RWPE1 (cell line): Measurements from ENCODE around the gene NEB.
A peak's percentile ranks its signal among the peaks of the same experiment; 100 is the strongest.
"Not testable (repeated sequence)": the region's sequence is repeated elsewhere in the genome, so short reads cannot be mapped to it uniquely, and the experiment has no call there.

ENCODE experiments used
- CTCF ChIA-PET: fragments of 350-600 bp; sonication (Branson Sonifier 250); formaldehyde crosslinking; extraction: SDS; loops from one replicate; lab custom pipeline; 2021; lab: Yijun Ruan, JAX
- POLR2A ChIA-PET: fragments of 400-600 bp; formaldehyde crosslinking; extraction: SDS; loops from one replicate; lab custom pipeline; 2020; ENCODE audit warnings: antibody characterized with exemption; ENCODE audit not compliant: low non-redundant PET; lab: Yijun Ruan, JAX
- DNase-seq: peaks from one replicate; pipeline ENCODE4 v3.0.0; 2012; ENCODE audit warnings: low spot score
- H3K27ac ChIP-seq: fragments of 450-650 bp; 2 replicates; pipeline ENCODE4 v1.5.1; 2017
- TF ChIP-seq, protein P1 (sequence below): fragments of 450-650 bp; conservative IDR thresholded peaks from 2 replicates; pipeline ENCODE4 v1.5.1; 2017; ENCODE audit warnings: low read depth, mild to moderate bottlenecking

The NEB gene

GRCh38 chr2:151562398-151562797 lies 171.9 kb downstream of the NEB start:
- no peak for DNase-seq
- TF ChIP-seq, protein P1, sequence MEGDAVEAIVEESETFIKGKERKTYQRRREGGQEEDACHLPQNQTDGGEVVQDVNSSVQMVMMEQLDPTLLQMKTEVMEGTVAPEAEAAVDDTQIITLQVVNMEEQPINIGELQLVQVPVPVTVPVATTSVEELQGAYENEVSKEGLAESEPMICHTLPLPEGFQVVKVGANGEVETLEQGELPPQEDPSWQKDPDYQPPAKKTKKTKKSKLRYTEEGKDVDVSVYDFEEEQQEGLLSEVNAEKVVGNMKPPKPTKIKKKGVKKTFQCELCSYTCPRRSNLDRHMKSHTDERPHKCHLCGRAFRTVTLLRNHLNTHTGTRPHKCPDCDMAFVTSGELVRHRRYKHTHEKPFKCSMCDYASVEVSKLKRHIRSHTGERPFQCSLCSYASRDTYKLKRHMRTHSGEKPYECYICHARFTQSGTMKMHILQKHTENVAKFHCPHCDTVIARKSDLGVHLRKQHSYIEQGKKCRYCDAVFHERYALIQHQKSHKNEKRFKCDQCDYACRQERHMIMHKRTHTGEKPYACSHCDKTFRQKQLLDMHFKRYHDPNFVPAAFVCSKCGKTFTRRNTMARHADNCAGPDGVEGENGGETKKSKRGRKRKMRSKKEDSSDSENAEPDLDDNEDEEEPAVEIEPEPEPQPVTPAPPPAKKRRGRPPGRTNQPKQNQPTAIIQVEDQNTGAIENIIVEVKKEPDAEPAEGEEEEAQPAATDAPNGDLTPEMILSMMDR = no peak
- ChIA-PET CTCF (no interaction called here), POLR2A (no interaction called here)
- H3K27ac ChIP-seq = no peak overlapping the region

DNA sequence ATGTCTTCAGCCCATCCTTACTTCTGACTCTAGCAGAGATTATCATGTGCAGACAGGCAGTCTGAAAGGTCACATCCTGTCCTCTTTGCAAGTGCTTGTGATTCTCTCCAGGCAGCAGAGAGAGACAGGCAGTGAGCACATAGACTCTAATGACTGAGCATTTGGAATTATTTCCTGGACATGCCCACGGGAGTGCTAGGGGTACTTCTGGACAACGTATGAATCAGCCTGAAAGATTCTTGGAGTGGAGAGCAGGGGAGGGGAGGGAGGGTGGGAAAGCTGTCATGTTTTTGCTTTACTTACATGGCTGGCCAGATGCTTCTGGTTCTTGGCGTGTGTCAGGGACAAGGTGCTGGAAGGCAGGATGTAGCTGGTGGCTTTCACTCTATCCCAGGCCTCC lies 174.0 kb downstream of the NEB start:
- CTCF ChIA-PET = interaction anchor here (0.6 kb wide), 1 partner anchor 1155 kb away, joined by 3 read pairs; no protein-coding TSS in a partner anchor
- TF ChIP-seq, protein P1 = no peak
- POLR2A ChIA-PET = no interaction called here
- peak; percentile 11 for DNase-seq
- no peak overlapping the region for H3K27ac ChIP-seq

DNA sequence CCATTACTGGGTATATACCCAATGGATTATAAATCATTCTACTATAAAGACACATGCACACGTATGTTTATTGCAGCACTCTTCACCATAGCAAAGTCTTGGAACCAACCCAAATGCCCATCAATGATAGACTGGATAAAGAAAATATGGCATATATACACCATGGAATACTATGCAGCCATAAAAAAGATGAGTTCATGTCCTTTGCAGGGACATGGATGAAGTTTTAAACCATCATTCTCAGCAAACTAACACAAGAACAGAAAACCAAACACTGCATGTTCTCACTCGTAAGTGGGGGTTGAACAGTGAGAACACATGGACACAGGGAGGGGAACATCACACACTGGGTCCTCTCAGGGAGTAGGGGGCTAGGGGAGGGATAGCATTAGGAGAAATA lies 174.8 kb downstream of the NEB start:
- DNase-seq, POLR2A ChIA-PET, H3K27ac ChIP-seq: not testable (repeated sequence)
- CTCF ChIA-PET = interaction anchor here (0.6 kb wide), 1 partner anchor 1154 kb away, joined by 3 read pairs; no protein-coding TSS in a partner anchor

GRCh38 chr2:151557883-151558282 lies 176.4 kb downstream of the NEB start:
- CTCF ChIA-PET, H3K27ac ChIP-seq, POLR2A ChIA-PET, DNase-seq: not testable (repeated sequence)

- H3K27ac ChIP-seq = no peak overlapping the region
- DNase-seq = no peak
- ChIA-PET POLR2A (no interaction called here), CTCF (no interaction called here)
- TF ChIP-seq, protein P1 = no peak
Measured at GRCh38 chr2:151556121-151556520, 178.2 kb downstream of the NEB start.

DNA sequence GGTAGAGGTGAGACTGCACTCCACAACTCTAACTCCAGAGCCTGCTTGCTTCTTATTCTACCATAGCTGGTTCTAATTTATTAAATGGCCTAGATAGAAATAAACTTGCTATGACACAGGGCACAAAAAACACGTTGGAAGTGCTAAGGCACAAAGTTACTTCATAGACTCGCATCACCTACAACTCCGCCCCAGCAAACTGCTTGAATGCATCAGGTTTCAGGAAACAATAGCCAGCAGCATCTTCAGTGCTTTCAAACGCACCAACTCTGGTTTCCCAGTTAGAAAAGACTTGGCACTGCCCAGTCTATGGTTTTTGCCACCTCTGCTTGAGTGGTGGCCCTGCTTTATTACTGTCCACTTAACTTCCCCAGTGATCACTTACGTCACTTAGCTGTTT lies 182.0 kb downstream of the NEB start:
- DNase-seq = no peak
- H3K27ac ChIP-seq = no peak overlapping the region
- POLR2A ChIA-PET = no interaction called here
- TF ChIP-seq, protein P1 = no peak
- CTCF ChIA-PET = no interaction called here

DNA sequence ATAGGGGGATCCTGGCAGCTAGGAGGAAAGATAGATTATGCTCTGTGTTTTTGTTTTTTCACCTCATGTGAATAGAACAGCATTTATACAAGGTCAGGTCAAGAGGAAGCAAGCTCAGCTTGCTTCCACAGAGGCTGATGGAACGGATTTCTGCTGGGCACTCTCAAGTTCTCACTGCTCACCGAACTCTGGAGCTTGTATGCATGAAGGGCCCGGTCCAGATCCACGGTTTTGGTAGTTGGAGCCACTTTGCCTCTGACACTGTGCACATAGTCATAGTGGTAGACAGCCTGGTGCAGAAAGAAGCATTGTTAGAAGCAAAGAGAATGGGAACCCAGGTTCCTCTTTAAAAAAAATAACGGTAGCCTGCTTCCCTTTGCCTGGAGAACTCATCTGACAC lies 182.7 kb downstream of the NEB start:
- CTCF ChIA-PET = interaction anchor here (0.6 kb wide), 1 partner anchor 211 kb away, joined by 3 read pairs; no protein-coding TSS in a partner anchor
- DNase-seq = no peak
- TF ChIP-seq, protein P1 = no peak
- POLR2A ChIA-PET = no interaction called here
- H3K27ac ChIP-seq = no peak overlapping the region

- ChIA-PET POLR2A (no interaction called here), CTCF (no interaction called here)
- no peak overlapping the region for H3K27ac ChIP-seq
Measured at GRCh38 chr2:151549191-151549590, 185.1 kb downstream of the NEB start.

More at GRCh38 chr2:151549191-151549590, 185.1 kb downstream of the NEB start:
- DNase-seq = no peak
- TF ChIP-seq, protein P1 = no peak
